Measurements from ENCODE around the gene SEMA6D.
"Not testable (repeated sequence)": the region's sequence is repeated elsewhere in the genome, so short reads cannot be mapped to it uniquely, and the experiment has no call there.

The SEMA6D gene

DNA sequence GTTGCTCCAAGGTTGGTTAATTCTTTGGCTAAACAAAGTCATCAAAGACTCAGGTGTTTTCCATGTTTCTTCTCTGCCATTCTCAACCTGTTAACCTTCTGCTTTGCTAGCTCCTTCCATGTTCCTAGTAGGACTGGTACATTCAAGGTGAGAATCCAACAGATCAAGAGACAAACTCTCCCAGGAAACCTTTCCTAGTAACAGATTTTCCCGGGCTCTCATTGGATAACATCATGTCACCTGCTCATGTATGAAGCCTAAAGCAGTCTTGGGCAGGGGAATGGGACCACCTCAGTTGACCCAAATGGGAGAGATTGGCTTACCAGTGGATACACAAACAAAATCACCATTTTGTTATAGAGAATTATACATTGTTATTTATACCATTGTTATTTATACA is 14.9 kb downstream of the SEMA6D start:
- H3K4me3 ChIP-seq (ENCODE audit: low read depth in 1 of 2, low read length in 2 of 2), result no peak overlapping the region
- no peak overlapping the region for H3K27ac ChIP-seq (ENCODE audit: low read length)
- no peaks in the 10 kb centered on the region for H3K27me3 ChIP-seq (ENCODE audit: low read depth, low read length)
- peaks cover 5 to 15% of the 10 kb centered on the region in 2 donors for H3K4me1 ChIP-seq (ENCODE audit: control insufficient read depth in 1 of 2, insufficient read depth in 2 of 2, low read length in 2 of 2)
- H3K36me3 ChIP-seq (ENCODE audit: control insufficient read depth in 1 of 2, insufficient read depth in 2 of 2, low read length in 2 of 2), result no peaks in the 10 kb centered on the region
- H3K9me3 ChIP-seq (ENCODE audit: control insufficient read depth in 1 of 2, low read length in 2 of 2), result no peaks in the 10 kb centered on the region

DNA sequence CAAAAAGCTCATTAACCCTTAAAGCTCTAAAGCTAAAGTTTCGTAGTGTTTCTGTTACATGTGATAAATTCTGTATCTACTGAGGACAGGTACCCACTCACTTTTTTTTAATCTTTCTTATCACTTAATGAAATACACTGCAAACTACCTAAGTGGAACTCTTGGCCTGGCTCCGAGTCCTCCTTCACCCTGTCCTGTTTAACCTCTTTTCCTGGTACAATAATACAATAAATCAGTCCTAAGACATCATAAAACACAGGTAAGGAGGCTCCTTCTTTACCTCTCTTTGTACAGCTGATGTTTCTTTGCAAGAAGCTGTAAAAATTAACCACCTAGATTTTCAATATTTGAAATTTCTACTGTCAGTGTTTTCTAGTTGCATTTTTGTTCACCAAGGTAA is 15.8 kb downstream of the SEMA6D start:
- no peaks in the 10 kb centered on the region for H3K27me3 ChIP-seq (ENCODE audit: low read depth, low read length)
- H3K27ac ChIP-seq (ENCODE audit: low read length), result no peak overlapping the region
- no peak overlapping the region for H3K4me3 ChIP-seq (ENCODE audit: low read depth in 1 of 2, low read length in 2 of 2)
- no peaks in the 10 kb centered on the region for H3K9me3 ChIP-seq (ENCODE audit: control insufficient read depth in 1 of 2, low read length in 2 of 2)
- no peaks in the 10 kb centered on the region for H3K36me3 ChIP-seq (ENCODE audit: control insufficient read depth in 1 of 2, insufficient read depth in 2 of 2, low read length in 2 of 2)
- peaks cover 5 to 9% of the 10 kb centered on the region in 2 donors for H3K4me1 ChIP-seq (ENCODE audit: control insufficient read depth in 1 of 2, insufficient read depth in 2 of 2, low read length in 2 of 2)

DNA sequence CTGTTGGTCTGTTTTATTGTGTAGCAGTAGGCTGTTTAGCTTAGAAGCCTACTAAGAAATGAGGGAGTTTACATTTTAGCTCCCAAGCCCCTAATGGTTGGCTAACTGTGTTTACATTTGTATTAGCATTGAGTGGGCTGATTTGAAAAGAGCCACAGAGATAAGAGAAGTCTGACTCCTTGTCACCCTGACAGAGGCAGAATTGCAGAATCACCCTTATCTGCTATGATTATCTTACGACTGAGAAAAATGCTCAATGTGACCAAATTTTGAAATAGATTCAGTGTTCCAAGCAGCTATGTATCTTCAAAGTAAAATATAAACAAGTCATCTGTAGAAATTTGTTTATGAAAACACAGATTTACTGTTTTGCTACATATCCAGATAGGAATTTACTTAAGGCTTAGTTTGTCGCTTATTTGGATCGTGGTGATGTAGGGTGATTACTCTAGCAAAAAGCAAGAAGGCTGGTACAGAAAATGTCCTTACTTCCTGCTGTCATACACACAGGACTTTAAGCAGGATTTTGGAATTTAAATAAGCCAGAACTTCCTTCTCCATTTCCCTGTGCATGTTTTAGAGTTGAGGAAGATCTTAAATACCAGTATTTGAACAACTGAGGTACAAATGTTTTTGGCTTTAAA is 19.0 kb downstream of the SEMA6D start:
- no peak overlapping the region for H3K27ac ChIP-seq (ENCODE audit: low read length)
- H3K27me3 ChIP-seq (ENCODE audit: low read depth, low read length), result no peaks in the 10 kb centered on the region
- peaks cover 5 to 9% of the 10 kb centered on the region in 2 donors for H3K4me1 ChIP-seq (ENCODE audit: control insufficient read depth in 1 of 2, insufficient read depth in 2 of 2, low read length in 2 of 2)
- H3K9me3 ChIP-seq (ENCODE audit: control insufficient read depth in 1 of 2, low read length in 2 of 2), result no peaks in the 10 kb centered on the region
- H3K4me3 ChIP-seq (ENCODE audit: low read depth in 1 of 2, low read length in 2 of 2), result no peak overlapping the region
- H3K36me3 ChIP-seq (ENCODE audit: control insufficient read depth in 1 of 2, insufficient read depth in 2 of 2, low read length in 2 of 2), result no peaks in the 10 kb centered on the region

DNA sequence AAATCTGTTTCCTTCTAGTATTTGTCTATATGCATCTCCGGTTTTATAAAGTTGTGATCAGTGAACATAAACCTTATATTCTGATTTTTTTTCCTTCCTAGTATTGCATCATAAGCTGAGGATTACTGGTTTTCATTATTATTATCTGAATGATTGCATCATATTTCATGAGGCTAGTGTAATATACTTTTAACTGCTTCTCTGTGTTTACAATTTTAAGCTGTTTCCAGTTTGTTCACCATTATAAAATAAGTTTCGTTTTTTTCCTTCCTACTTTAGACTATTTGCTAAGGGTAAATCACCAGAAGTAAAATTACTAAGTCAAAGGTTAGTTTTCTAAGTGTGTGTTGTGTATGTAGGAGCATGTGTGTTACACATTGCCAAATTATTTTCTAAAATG is 20.2 kb downstream of the SEMA6D start:
- H3K4me3 ChIP-seq (ENCODE audit: low read depth in 1 of 2, low read length in 2 of 2), result no peak overlapping the region
- no peaks in the 10 kb centered on the region for H3K9me3 ChIP-seq (ENCODE audit: control insufficient read depth in 1 of 2, low read length in 2 of 2)
- H3K4me1 ChIP-seq (ENCODE audit: control insufficient read depth in 1 of 2, insufficient read depth in 2 of 2, low read length in 2 of 2), result peaks cover 5 to 9% of the 10 kb centered on the region in 2 donors
- no peak overlapping the region for H3K27ac ChIP-seq (ENCODE audit: low read length)
- no peaks in the 10 kb centered on the region for H3K36me3 ChIP-seq (ENCODE audit: control insufficient read depth in 1 of 2, insufficient read depth in 2 of 2, low read length in 2 of 2)
- no peaks in the 10 kb centered on the region for H3K27me3 ChIP-seq (ENCODE audit: low read depth, low read length)

- H3K27ac ChIP-seq (ENCODE audit: low read length); H3K27me3 ChIP-seq (ENCODE audit: low read depth, low read length); H3K4me1 ChIP-seq (ENCODE audit: control insufficient read depth in 1 of 2, insufficient read depth in 2 of 2, low read length in 2 of 2); H3K4me3 ChIP-seq (ENCODE audit: low read depth in 1 of 2, low read length in 2 of 2); H3K9me3 ChIP-seq (ENCODE audit: control insufficient read depth in 1 of 2, low read length in 2 of 2); H3K36me3 ChIP-seq (ENCODE audit: control insufficient read depth in 1 of 2, insufficient read depth in 2 of 2, low read length in 2 of 2): not testable (repeated sequence)
These were observed 21.0 kb downstream of the SEMA6D start for GRCh38 chr15:47738144-47738825.

DNA sequence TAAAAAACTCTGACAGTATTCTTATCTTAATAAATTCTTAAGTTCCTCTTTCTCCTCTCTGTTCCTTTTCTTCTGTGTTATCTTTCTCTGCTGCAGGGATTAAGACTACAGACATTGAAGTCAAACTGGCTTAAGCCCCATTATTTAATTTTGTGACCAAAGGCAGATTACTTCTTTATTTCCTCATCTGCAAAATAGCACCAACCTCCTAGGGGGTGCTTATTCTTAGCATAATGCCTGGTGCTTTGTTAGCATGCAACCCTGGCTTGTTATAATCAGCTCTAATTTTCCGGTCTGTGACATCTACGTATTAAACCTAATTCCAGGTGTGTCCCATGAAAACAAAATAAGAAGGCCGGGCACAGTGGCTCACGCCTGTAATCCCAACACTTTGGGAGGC is 23.8 kb downstream of the SEMA6D start:
- no peak overlapping the region for H3K27ac ChIP-seq (ENCODE audit: low read length)
- H3K36me3 ChIP-seq (ENCODE audit: control insufficient read depth in 1 of 2, insufficient read depth in 2 of 2, low read length in 2 of 2), result no peaks in the 10 kb centered on the region
- H3K9me3 ChIP-seq (ENCODE audit: control insufficient read depth in 1 of 2, low read length in 2 of 2), result no peaks in the 10 kb centered on the region
- H3K27me3 ChIP-seq (ENCODE audit: low read depth, low read length), result no peaks in the 10 kb centered on the region
- no peak overlapping the region for H3K4me3 ChIP-seq (ENCODE audit: low read depth in 1 of 2, low read length in 2 of 2)
- H3K4me1 ChIP-seq (ENCODE audit: control insufficient read depth in 1 of 2, insufficient read depth in 2 of 2, low read length in 2 of 2), result peaks cover 9% of the 10 kb centered on the region in 2 donors

- H3K4me1 ChIP-seq (ENCODE audit: control insufficient read depth in 1 of 2, insufficient read depth in 2 of 2, low read length in 2 of 2), result peaks cover 3 to 5% of the 10 kb centered on the region in 2 donors
- H3K27ac ChIP-seq (ENCODE audit: low read length), result no peak overlapping the region
- H3K4me3 ChIP-seq (ENCODE audit: low read depth in 1 of 2, low read length in 2 of 2), result no peak overlapping the region
- no peaks in the 10 kb centered on the region for H3K9me3 ChIP-seq (ENCODE audit: control insufficient read depth in 1 of 2, low read length in 2 of 2)
- no peaks in the 10 kb centered on the region for H3K36me3 ChIP-seq (ENCODE audit: control insufficient read depth in 1 of 2, insufficient read depth in 2 of 2, low read length in 2 of 2)
- H3K27me3 ChIP-seq (ENCODE audit: low read depth, low read length), result no peaks in the 10 kb centered on the region
These were observed 24.6 kb downstream of the SEMA6D start for GRCh38 chr15:47741907-47742306.

DNA sequence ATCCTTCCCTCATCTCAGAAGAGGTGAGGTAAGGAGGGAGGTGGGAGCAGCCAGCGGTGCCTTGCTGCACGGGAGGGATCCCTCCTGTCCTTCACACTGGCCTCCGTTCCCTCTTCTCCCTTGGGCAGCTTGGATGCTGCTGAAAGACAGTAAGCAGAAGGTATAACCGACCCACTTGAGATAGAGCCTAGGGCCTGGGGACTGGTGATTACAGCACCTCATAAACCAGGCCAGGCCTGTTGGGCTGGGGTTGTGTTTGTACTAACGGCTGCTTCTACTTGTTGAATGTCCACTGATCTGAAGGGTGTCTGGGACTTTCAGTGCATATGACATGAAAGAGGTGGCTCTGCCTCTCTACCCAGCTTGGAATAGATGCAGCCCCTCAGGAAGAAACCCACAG is 25.0 kb downstream of the SEMA6D start:
- no peaks in the 10 kb centered on the region for H3K36me3 ChIP-seq (ENCODE audit: control insufficient read depth in 1 of 2, insufficient read depth in 2 of 2, low read length in 2 of 2)
- no peaks in the 10 kb centered on the region for H3K27me3 ChIP-seq (ENCODE audit: low read depth, low read length)
- H3K27ac ChIP-seq (ENCODE audit: low read length), result no peak overlapping the region
- H3K4me3 ChIP-seq (ENCODE audit: low read depth in 1 of 2, low read length in 2 of 2), result no peak overlapping the region
- no peaks in the 10 kb centered on the region for H3K9me3 ChIP-seq (ENCODE audit: control insufficient read depth in 1 of 2, low read length in 2 of 2)
- peaks cover 0 to 4% of the 10 kb centered on the region in 2 donors for H3K4me1 ChIP-seq (ENCODE audit: control insufficient read depth in 1 of 2, insufficient read depth in 2 of 2, low read length in 2 of 2)

- no peaks in the 10 kb centered on the region for H3K27me3 ChIP-seq (ENCODE audit: low read depth, low read length)
- no peak overlapping the region for H3K27ac ChIP-seq (ENCODE audit: low read length)
- H3K4me3 ChIP-seq (ENCODE audit: low read depth in 1 of 2, low read length in 2 of 2), result no peak overlapping the region
- H3K4me1 ChIP-seq (ENCODE audit: control insufficient read depth in 1 of 2, insufficient read depth in 2 of 2, low read length in 2 of 2), result peaks cover 0 to 4% of the 10 kb centered on the region in 2 donors
- no peaks in the 10 kb centered on the region for H3K36me3 ChIP-seq (ENCODE audit: control insufficient read depth in 1 of 2, insufficient read depth in 2 of 2, low read length in 2 of 2)
- H3K9me3 ChIP-seq (ENCODE audit: control insufficient read depth in 1 of 2, low read length in 2 of 2), result no peaks in the 10 kb centered on the region
These were observed 25.4 kb downstream of the SEMA6D start for GRCh38 chr15:47742742-47743141.

DNA sequence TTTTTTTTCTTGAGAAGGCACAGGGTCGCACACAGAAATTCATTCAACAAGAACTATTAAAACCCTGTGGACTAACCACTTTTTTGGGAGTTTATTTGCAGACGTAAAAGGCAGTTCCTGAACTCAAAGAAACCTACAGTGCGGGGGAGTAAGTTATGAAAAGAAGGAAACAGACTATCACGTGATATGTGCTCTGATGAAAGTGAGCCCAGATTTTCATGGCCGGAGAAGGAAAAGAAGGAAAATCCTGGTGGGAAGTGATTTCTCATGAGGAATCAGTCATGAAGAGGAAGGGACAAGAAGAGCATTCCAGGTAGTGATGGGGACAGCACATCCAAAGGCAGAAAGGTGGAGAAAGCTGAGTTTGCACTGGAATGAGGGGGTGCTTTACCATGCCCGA is 26.1 kb downstream of the SEMA6D start:
- Histone ChIP-seq H3K9me3 (ENCODE audit: control insufficient read depth in 1 of 2, low read length in 2 of 2) (no peaks in the 10 kb centered on the region), H3K27me3 (ENCODE audit: low read depth, low read length) (no peaks in the 10 kb centered on the region), H3K27ac (ENCODE audit: low read length) (no peak overlapping the region), H3K36me3 (ENCODE audit: control insufficient read depth in 1 of 2, insufficient read depth in 2 of 2, low read length in 2 of 2) (no peaks in the 10 kb centered on the region), H3K4me1 (ENCODE audit: control insufficient read depth in 1 of 2, insufficient read depth in 2 of 2, low read length in 2 of 2) (peaks cover 0 to 4% of the 10 kb centered on the region in 2 donors), H3K4me3 (ENCODE audit: low read depth in 1 of 2, low read length in 2 of 2) (no peak overlapping the region)

- H3K4me3 ChIP-seq (ENCODE audit: low read depth in 1 of 2, low read length in 2 of 2), result no peak overlapping the region
- H3K36me3 ChIP-seq (ENCODE audit: control insufficient read depth in 1 of 2, insufficient read depth in 2 of 2, low read length in 2 of 2), result no peaks in the 10 kb centered on the region
- no peak overlapping the region for H3K27ac ChIP-seq (ENCODE audit: low read length)
- peaks cover 0 to 4% of the 10 kb centered on the region in 2 donors for H3K4me1 ChIP-seq (ENCODE audit: control insufficient read depth in 1 of 2, insufficient read depth in 2 of 2, low read length in 2 of 2)
- H3K27me3 ChIP-seq (ENCODE audit: low read depth, low read length), result no peaks in the 10 kb centered on the region
- H3K9me3 ChIP-seq (ENCODE audit: control insufficient read depth in 1 of 2, low read length in 2 of 2), result no peaks in the 10 kb centered on the region
These were observed 26.6 kb downstream of the SEMA6D start for GRCh38 chr15:47743886-47744285.

GRCh38 chr15:47744496-47744895 is 27.2 kb downstream of the SEMA6D start:
- no peaks in the 10 kb centered on the region for H3K27me3 ChIP-seq (ENCODE audit: low read depth, low read length)
- no peak overlapping the region for H3K4me3 ChIP-seq (ENCODE audit: low read depth in 1 of 2, low read length in 2 of 2)
- no peaks in the 10 kb centered on the region for H3K36me3 ChIP-seq (ENCODE audit: control insufficient read depth in 1 of 2, insufficient read depth in 2 of 2, low read length in 2 of 2)
- H3K27ac ChIP-seq (ENCODE audit: low read length), result no peak overlapping the region
- no peaks in the 10 kb centered on the region for H3K9me3 ChIP-seq (ENCODE audit: control insufficient read depth in 1 of 2, low read length in 2 of 2)
- peaks cover 0 to 4% of the 10 kb centered on the region in 2 donors for H3K4me1 ChIP-seq (ENCODE audit: control insufficient read depth in 1 of 2, insufficient read depth in 2 of 2, low read length in 2 of 2)

All from muscle layer of duodenum (tissue), 2 donors.